Testis (tissue), 3 donors: ENCODE results near the gene AATK. TPM values are rescaled to one million over a fixed set of nuclear protein-coding genes. Genes with fewer than 3 reads are reported as not detected.

Experiments
- DNase-seq: peaks from one replicate; pipeline ENCODE4 v3.0.0-alpha.2; 2019
- H3K27ac ChIP-seq, 2 donors: fragments of 200-600 bp; sonication (generic); one replicate each; pipeline ENCODE4 v1.5.1; 2019
- H3K27me3 ChIP-seq: fragments of 200-600 bp; sonication (generic); one replicate; pipeline ENCODE4 v1.5.1; 2019
- H3K36me3 ChIP-seq: fragments of 200-600 bp; sonication (generic); one replicate; pipeline ENCODE4 v1.5.1; 2017; ENCODE audit warnings: low read depth; ENCODE audit errors: missing control alignments
- H3K4me1 ChIP-seq: fragments of 200-600 bp; sonication (generic); one replicate; pipeline ENCODE4 v1.5.1; 2019
- H3K4me3 ChIP-seq, 2 donors: fragments of 200-600 bp; sonication (generic); one replicate each; pipeline ENCODE4 v1.5.1; 2017 to 2019
- H3K9me3 ChIP-seq: fragments of 200-600 bp; sonication (generic); one replicate; pipeline ENCODE4 v1.5.1; 2017
- POLR2A ChIP-seq: fragments of 450-650 bp; IDR thresholded peaks from one replicate; pipeline ENCODE4 v1.6.1; 2017; ENCODE audit warnings: antibody characterized with exemption, mild to moderate bottlenecking, moderate library complexity
- WGBS, 2 donors: methylation state at CpG; one replicate each; pipeline ENCODE4 v1.1.5; 2018; 5-methylcytosine and 5-hydroxymethylcytosine counted together
- intact Hi-C: fragments of 100-400 bp; cut with DNase I; formaldehyde crosslinking; loops from one replicate; pipeline ENCODE4 v1.15.1; 2023; ENCODE audit warnings: low total_unique reads
- polyA plus RNA-seq: library from polyadenylated mRNA; stranded (reverse); fragments of 350-450 nt; fragmentation: Illumina TruSeq; extraction: RNeasy Lipid Tissue Mini Kit (QIAGEN cat#74804); gene quantifications from one replicate; pipeline ENCODE4 v1.2.3, GENCODE V29; 2014; ENCODE audit warnings: low read depth, low replicate concordance; ENCODE audit not compliant: insufficient read depth
- total RNA-seq, 2 donors: library from RNA; depleted of rRNA; stranded (reverse); fragments of >200 nt; gene quantifications; one replicate each; pipeline ENCODE4 v1.2.3, GENCODE V29; 2016
- TF ChIP-seq, protein P1 (sequence below), 3 experiments: fragments of 450-650 bp in 2 of 3; fragments of 200-600 bp in 1 of 3; sonication (generic) in 1 of 3; IDR thresholded peaks; one replicate each; pipeline ENCODE4 v1.5.1; 2016 to 2019; ENCODE audit warnings: antibody characterized with exemption in 3 of 3, mild to moderate bottlenecking in 2 of 3, moderate library complexity in 1 of 3

The AATK gene
- total and polyA plus RNA-seq, 3 donors from 2014 or later = 3.5 to 5.6 (median 3.8) TPM

DNA sequence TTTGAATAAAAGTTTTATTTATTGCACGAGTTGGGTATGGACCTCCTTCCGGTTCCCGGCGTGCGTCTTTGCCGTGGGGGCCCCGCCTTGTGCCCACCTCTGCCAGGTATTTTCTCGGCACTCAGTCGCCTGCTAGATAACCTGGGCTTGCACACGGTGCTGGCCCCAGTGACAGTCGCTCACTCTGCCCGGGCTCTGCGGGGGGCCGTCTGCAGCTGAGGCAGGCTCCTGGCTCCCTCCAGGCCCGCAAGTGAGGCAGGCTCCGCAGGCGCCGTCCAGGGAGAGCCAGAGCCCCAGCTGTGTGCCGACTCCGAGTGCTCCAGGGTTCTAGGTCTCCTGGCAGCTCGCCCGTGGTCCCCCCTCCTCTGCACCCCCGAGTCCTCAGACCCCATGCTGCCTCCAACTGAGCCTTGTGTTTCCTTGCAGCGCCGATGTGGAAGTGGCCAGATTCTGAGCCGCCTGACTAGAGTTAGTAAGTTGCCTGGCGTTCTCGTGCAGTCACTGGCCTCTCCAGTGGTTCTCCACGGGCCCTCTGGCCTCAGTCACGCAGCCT, 55.5 kb downstream of the AATK start:
- Histone ChIP-seq H3K4me1 (no peaks in the 10 kb centered on the region), H3K27me3 (no peaks in the 10 kb centered on the region), H3K9me3 (no peaks in the 10 kb centered on the region), H3K36me3 (no peaks in the 10 kb centered on the region), H3K27ac (no peak overlapping the region), H3K4me3 (no peak overlapping the region)
- TF ChIP-seq, protein P1, sequence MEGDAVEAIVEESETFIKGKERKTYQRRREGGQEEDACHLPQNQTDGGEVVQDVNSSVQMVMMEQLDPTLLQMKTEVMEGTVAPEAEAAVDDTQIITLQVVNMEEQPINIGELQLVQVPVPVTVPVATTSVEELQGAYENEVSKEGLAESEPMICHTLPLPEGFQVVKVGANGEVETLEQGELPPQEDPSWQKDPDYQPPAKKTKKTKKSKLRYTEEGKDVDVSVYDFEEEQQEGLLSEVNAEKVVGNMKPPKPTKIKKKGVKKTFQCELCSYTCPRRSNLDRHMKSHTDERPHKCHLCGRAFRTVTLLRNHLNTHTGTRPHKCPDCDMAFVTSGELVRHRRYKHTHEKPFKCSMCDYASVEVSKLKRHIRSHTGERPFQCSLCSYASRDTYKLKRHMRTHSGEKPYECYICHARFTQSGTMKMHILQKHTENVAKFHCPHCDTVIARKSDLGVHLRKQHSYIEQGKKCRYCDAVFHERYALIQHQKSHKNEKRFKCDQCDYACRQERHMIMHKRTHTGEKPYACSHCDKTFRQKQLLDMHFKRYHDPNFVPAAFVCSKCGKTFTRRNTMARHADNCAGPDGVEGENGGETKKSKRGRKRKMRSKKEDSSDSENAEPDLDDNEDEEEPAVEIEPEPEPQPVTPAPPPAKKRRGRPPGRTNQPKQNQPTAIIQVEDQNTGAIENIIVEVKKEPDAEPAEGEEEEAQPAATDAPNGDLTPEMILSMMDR (IDR thresholded peaks at IDR 0.05) = no peak
- no peak for TF ChIP-seq POLR2A
- intact Hi-C loops = no loop called here
- 82 to 87% methylated on average over 24 to 30 of the region's 30 CpGs for whole genome bisulfite sequencing, 2 donors
- no peak for DNase-seq

DNA sequence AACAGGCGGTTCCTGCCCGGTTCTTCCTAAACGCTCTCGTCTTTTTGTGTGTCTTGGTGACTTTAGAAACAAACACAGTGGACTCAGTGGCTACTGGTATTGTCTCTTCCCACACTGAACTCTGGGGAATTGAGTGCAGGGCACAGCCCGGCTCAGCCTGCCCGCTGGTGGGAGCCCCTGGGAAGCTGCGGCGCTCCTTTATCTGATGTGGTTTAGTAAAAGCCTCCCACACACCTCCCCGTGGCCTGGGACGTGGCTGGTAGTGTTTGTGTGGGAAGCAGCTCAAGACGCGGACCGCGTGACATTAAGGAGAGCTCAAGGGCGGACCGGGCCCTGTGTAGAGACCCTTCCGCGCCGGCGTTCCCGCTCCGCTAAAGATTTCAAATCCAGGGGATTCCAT, 56.1 kb downstream of the AATK start:
- TF ChIP-seq POLR2A = no peak
- Histone ChIP-seq H3K4me1 (no peaks in the 10 kb centered on the region), H3K4me3 (no peak overlapping the region), H3K9me3 (no peaks in the 10 kb centered on the region), H3K27me3 (no peaks in the 10 kb centered on the region), H3K27ac (no peak overlapping the region), H3K36me3 (no peaks in the 10 kb centered on the region)
- intact Hi-C loops = no loop called here
- WGBS, 2 donors = 83 to 92% methylated on average over 22 of the region's 22 CpGs
- no peak for DNase-seq

DNA sequence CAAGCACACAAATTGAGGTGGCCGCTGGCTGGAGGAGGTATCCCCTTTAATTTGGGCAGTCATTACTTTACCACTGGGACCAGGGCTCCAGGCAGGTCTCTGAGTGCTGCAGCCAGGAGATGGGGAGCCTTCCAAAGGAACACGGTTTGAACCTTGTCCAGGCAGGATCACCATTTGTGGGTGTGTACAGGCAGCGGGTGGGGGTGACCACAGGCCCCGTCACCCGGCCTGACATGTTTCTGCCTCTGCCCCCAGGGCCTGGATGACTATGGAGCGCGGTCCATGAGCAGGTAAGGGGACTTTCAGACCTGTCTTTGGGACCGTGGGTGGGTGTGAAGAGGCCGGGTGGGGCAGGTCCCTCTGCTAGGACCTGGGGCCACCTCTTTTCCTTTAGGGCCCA, 57.8 kb downstream of the AATK start:
- Histone ChIP-seq H3K4me1 (no peaks in the 10 kb centered on the region), H3K9me3 (no peaks in the 10 kb centered on the region), H3K4me3 (no peak overlapping the region), H3K27me3 (no peaks in the 10 kb centered on the region), H3K36me3 (no peaks in the 10 kb centered on the region), H3K27ac (no peak overlapping the region)
- TF ChIP-seq, protein P1 (IDR thresholded peaks at IDR 0.05) = no peak
- TF ChIP-seq POLR2A = no peak
- intact Hi-C loops = no loop called here
- 84 to 94% methylated on average over 6 to 8 of the region's 9 CpGs for WGBS, 2 donors
- DNase-seq = no peak

DNA sequence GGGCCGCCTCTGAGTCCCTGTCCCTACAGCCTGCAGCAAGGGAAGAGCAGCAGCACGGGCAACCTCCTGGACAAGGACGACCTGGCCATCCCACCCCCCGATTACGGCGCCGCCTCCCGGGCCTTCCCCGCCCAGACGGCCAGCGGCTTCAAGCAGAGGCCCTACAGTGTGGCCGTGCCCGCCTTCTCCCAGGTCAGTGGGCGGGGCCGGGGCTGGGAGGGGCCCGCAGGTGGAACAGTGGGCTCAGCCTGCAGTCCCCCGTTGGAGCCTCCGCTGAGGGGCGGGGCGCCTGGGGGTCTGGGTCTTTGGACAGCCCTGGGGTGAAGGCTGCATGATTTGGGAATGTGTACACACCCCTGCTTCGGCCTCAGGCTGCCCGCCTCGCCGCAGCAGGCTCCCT, 59.3 kb downstream of the AATK start:
- Histone ChIP-seq H3K27me3 (no peaks in the 10 kb centered on the region), H3K9me3 (no peaks in the 10 kb centered on the region), H3K4me3 (no peak overlapping the region), H3K27ac (no peak overlapping the region), H3K4me1 (no peaks in the 10 kb centered on the region), H3K36me3 (no peaks in the 10 kb centered on the region)
- TF ChIP-seq, protein P1 (IDR thresholded peaks at IDR 0.05) = no peak
- no peak for TF ChIP-seq POLR2A
- intact Hi-C loops = no loop called here
- DNase-seq = no peak
- 91 to 96% methylated on average over 12 to 20 of the region's 24 CpGs for WGBS, 2 donors

DNA sequence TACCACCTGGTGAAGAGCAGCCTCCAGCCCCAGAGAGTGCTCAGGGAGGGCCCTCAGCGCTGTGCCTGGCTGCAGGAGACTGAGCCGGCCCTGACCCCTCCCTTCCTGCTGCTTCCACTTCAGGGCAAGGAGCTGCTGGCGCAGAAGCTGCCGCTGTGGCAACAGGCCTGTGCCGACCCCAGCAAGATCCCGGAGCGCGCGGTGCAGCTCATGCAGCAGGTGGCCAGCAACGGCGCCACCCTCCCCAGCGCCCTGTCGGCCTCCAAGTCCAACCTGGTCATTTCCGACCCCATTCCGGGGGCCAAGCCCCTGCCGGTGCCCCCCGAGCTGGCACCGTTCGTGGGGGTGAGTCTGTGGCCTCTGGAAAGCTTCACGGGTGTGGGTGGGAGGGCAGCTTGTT, 62.6 kb downstream of the AATK start:
- no peaks in the 10 kb centered on the region for H3K9me3 ChIP-seq
- intact Hi-C loops = no loop called here
- H3K27ac ChIP-seq = no peak overlapping the region
- H3K4me1 ChIP-seq = peaks cover 2% of the 10 kb centered on the region
- DNase-seq = no peak
- TF ChIP-seq, protein P1 (IDR thresholded peaks at IDR 0.05) = no peak
- TF ChIP-seq POLR2A = no peak
- no peaks in the 10 kb centered on the region for H3K36me3 ChIP-seq
- H3K4me3 ChIP-seq = no peak overlapping the region
- H3K27me3 ChIP-seq = no peaks in the 10 kb centered on the region
- WGBS, 2 donors = 92 to 94% methylated on average over 18 to 20 of the region's 20 CpGs
